EL (cell line): ENCODE data around the gene CD63.

Experiments used
- DNase-seq: peaks from one replicate; pipeline ENCODE4 v3.0.0-alpha.2; 2016

CD63 gene

DNA sequence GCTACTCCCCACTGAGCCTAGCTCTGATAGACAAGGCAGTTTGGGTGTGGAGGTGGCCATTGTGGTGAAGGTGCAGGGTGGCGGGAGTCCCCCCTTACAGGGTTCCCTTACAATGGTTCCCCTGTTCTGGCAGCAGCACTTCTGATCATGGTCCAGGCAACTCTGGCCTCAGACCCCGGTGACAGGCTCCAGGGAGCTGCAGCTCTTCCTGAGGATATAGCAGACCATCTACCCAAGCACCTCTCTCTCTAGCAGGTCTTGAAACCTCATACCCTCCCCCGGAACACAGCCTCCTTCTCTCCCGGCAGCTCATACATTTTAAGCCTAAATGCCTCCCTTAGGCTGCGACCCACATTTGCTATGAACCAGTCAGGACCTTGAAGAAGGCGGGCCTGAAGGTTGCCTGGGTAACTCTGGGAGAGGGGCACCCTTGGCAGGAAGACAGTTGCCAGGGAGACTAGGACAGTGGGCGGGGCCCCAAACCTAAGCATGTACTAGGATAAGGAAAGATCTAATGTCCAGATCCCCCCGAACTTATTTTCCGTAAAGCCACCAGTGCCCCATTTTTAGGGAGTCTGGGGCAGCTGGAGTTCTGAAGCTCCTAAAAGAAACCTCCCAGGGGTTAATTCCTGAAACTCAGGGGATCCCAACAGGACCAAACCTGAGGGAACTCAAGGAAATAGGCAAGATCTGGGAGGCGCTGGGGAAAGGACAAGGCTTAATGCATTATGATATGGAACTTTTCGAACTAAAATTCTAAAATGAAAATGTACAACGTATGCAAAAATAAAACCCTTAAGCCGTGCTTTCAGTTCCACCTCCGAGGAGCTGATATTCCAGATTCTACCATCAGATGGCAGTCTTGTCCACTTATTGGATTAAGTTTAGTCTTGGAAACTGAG lies 9.6 kb upstream of the CD63 start:
- peak; percentile 89 for DNase-seq

DNA sequence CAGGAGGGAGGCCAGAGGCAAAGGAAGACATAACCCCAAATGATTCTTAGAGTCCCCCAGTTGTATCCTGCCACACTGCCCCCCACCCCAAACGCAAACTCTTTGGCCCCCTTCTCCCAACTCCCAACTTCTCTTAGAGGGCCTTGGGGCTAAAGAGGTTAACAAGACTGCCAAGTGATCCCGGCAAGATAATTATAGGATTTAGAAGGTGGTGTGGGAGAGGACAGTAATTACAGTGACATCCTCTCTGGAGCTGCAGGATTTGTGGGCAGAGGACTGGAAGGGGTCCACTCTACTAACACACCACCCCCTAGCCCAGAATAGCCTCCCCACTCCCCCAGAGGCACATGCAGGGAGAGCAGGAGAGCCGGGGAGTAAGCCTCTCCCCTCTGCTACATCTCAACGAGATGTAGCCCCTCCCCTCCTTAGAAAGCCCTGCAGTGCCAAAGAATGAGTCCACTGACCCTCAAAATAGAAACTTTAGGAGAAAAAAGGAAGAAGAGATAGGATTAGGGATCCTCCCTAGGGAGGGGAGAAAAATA lies 8.8 kb upstream of the CD63 start:
- no peak for DNase-seq

DNA sequence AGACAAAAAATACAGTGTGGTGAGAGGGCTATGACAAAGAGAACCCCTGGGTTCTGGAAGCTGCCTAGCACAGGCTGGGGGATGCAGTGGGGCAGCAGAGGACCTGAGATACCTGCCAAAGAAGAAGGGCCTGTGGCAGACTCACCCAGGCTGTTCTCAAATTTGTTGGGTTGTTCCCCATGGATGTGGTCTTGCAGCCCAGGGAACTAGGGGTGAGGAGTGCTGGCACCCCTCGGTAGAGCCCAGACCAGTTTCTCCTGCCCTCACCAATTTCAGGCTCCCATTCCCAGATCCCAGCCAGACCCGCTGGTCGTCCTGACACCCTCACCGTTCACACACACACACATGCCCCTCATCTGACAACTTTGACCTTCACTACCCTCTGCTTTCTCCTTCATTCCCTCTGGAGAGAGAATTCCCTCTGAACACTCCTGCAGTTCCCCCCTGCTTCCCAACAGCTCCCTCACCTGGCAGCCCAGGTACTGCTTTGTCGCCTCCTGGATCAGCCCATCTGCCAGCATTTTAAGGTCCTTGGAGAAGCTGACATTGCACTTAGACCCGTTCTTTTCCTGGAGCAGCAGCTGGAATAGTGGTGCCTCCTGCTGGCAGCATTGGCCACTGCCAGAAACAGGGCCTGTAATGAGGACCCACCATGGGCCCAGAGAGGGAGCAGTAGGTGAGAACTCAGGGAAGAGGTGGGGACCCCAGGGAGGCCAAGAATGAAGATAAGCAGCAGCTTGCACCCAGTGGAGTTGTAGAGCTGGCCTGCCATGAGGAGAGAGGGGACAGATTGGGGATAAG lies 8.2 kb upstream of the CD63 start:
- peak; percentile 66 for DNase-seq

DNA sequence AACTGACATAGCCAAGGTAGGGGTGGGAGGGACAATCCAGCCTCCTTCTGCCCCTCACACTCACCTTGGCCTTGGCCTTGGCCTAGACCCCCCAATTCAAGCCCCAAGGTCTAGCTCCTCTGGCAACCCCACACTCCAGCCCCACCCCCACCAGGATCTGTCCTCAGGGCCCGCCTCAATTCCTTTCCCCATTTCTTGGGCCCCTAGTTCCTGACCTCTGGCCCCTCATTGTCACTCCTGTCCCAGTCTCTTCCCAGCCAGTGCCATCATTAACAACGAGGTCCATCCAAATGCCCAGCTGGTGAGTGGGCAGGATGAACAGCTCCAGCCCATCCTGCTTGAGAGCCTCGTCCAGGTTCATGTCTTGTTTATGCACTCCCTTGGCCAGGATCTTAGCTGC lies 7.3 kb upstream of the CD63 start:
- no peak for DNase-seq

DNA sequence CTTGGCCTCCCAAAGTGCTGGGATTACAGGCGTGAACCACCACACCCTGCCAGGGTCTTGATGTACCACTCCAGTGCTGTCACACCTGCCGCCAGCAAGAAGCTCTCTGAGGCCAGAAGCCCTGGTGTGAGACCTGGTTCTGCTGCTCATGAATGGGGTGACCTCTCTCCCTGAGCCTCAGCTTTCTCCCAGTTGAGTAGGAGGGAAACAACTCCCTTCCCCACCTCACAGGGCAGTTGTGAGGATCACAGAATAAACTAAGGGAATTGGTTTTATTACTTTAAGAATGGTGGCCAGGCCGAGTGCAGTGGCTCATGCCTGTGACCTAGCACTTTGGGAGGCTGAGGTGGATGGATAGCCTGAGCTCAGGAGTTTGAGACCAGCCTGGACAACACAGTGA lies 5.8 kb upstream of the CD63 start:
- no peak for DNase-seq

DNA sequence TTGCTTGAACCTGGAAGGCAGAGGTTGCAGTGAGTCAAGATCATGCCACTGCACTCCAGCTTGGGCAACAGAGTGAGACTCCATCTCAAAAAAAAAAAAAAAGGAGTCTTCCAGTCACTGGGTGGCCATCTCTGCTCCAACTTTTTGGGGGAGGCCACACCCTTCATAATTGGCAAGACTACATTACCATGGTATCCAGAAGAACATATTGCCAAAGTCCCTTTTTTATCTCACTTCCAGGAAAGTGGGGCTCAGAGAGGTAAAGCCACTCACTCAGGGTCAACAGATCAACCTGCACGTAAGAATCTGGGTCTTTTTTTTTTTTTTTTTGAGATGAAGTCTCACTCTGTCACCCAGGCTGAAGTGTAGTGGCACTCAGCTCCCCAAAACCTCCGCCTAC lies 5.0 kb upstream of the CD63 start:
- no peak for DNase-seq

DNA sequence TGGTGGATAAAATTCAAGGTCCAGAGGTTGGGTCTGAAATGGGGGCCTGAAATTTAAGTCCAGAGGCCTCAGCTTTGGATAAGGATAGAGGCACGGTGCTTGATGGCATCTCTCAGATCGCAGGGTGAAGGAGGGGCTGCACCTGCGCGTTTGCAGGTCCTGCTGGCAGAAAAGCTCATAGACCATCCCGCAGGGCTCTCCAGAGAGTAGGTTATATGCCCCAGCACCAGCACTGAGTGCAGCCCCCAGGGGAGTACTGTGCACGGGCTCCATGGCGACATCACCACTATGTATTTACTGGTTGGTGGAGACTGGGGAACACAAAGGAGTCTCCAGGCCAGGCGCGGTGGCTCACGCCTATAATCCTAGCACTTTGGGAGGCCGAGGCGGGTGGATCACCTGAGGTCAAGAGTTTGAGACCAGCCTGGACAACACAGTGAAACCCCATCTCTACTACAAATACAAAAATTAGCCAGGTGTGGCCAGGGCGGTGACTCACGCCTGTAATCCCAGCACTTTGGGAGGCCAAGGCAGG lies 4.3 kb upstream of the CD63 start:
- no peak for DNase-seq

DNA sequence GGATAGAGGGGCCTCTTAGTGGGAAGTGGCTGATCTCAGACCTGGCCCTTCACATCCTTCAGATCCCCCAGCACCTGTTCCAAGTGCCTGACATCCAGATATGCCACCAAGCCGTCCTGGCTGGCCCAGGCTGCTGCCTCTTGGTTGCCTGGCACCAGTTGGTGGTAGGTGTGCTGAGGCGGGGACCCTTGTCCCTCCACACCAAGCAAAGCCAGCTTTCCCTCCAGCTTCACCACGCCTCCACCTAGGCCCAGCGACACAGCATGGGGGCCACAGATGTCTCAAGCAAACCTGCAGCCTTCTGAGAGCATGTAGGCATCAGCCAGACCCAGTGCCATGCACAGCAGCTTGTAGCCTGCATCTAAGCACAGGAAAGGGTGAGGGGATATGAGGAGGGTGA lies 3.5 kb upstream of the CD63 start:
- no peak for DNase-seq

DNA sequence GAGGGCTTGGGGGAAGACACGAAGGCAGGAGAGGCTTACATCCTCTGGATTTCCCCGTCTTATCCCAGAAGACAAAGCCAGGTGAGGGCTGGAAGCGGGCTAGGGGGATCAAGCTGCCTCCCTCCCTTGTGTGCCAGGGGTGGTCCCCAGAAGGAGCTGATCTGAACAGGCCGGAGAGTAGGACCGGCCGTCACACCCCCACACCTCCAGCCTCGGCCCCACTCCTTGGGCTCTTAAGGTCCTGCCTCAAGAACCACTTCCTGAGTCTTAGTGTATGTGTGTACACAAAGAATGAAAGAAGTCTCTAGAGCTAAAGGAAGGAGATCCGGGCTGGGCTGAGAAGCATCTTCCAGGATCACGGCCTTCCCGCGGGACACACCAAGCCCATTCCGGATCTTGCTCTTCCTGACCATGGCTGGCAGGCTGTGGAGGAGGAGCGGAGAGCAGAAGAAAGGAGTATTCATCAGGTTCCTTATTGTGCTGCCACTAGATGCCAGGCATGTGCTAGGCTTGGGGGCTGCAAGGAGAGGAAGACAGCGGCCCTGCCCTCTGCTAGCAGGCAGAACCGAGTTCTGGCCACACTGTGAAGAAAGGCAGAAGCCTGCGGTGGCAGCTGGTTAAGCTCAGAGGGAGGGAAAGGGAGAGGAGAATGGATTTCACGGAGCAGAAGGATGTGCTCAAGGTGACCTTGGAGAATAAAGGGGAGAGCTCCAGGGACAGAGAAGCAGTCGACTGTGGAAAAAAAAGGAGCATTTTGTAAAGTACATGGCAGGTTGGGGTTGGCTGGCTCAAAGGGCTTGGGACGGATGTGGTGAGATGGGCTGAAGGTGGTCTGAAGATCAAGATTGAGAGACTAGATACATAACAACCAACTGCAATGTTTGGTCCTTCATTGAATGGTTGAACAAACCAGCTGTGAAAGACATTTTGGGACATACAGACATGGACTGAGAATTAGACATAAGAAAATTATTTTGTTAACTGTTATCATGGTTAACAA lies 1.3 kb upstream of the CD63 start:
- DNase-seq, result peak; percentile 70

DNA sequence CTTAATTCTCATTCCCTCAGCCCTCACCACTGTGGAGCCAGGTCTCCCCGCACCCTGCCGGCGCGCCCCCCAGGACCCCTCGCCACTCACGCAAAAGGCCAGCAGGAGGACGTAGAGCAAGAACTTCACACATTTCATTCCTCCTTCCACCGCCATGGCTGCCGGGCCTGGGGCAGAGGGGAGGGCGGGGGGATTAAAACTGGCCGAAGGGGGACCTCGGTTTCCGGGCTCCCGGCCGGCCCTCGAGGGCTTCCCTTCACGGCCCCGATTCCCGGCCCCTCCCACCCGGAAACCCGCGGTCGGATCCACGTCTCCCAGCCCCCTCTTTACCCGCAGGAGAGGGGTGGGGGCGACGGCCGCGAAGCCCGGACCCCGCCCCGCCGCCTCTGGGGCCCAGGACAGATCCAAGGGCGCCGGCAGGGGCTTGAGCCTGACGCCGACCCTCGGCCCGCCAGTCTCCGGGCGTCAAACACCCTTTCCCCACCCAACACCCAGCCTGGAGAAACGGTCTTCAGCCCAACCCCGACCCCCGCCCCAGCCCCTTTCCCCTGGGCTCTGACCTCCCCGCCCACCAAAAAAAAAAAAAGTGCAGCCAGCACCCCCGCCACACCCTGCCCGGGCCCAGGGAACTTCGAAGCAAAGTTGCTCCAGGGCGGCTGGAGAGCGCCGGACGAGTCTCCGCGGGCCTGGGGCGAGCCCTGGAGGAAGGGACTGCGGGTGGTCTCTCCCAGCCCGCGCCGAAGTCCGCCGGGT lies 447 bp downstream of the CD63 start:
- peak; percentile 75 for DNase-seq

DNA sequence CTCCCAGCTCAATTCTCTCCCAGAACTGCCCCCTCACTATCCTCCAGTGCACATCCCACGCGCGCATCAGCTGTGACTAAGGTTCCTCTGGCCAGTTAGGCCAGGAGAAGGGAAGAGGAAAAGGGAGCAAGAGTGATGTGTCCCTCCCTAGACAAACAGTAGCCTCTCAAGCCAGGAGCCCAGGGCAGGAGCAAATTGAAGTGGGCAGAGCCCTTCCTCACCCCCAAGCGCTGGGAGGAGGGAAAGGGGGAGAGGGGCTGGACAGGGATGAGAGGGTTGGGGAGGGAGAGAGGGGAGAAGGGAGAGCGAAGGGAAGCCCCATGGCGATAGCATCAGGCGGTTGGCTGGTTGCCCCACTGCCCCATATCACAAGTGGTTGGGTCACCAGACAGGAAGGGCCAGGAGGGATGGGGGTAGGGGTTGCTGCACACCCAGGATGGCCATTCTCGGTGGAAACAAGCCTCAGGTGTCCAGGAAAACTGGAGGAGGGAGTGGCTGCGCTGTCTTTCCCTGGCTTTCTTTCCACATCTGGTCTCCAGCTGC lies 1.1 kb downstream of the CD63 start:
- DNase-seq, result peak; percentile 72

DNA sequence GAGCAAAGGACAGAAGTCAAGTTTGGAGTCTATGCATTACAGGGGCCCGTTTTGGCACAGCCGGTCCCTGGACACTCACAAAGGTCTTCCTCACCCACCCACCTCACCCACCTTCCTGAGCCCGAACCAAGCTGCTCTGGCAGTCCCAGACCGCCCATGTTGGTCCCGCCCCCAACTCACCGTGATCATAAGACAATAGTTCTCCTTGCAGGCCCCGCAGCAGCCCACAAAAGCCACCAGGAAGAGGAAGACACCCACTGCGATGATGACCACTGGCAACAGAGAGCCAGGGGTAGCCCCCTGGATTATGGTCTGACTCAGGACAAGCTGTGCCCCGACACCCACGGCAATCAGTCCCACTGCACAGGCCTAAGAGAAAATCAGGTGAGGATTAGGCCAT lies 1.8 kb downstream of the CD63 start:
- DNase-seq, result no peak

DNA sequence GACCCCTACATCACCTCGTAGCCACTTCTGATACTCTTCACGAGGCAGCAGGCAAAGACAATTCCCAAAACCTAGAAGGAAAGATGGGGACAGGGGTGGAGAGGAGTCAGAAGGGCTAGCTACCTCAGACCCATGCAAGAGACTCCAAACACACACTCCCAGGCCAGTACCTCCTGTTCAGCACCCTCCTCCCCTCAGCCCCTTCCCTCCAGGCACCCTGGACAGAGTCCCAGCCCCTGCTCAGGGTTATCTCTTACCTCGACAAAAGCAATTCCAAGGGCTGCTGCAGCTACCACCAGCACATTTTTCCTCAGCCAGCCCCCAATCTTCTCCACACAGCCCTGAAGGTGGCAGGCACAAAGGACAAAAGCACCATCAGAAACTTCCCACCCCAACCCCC lies 3.3 kb downstream of the CD63 start:
- no peak for DNase-seq

DNA sequence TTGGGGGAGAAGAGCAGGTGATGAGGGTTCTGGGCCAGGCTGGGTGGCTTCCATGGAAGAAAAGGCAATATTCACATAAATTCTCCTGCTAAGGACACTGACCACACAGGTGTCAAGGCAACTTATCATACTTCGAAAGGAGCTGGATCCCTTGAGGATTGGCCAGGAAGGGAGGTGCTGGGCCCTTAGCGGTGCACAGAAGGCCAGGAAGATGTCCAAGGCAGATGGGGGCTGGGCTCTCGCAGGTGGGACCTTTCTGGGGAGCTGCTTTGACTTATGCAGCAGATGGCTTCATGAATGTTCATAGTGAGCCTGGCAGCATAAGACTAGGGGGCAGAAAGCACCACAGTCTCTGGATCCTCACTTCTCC lies 3.9 kb downstream of the CD63 start:
- DNase-seq, result no peak

DNA sequence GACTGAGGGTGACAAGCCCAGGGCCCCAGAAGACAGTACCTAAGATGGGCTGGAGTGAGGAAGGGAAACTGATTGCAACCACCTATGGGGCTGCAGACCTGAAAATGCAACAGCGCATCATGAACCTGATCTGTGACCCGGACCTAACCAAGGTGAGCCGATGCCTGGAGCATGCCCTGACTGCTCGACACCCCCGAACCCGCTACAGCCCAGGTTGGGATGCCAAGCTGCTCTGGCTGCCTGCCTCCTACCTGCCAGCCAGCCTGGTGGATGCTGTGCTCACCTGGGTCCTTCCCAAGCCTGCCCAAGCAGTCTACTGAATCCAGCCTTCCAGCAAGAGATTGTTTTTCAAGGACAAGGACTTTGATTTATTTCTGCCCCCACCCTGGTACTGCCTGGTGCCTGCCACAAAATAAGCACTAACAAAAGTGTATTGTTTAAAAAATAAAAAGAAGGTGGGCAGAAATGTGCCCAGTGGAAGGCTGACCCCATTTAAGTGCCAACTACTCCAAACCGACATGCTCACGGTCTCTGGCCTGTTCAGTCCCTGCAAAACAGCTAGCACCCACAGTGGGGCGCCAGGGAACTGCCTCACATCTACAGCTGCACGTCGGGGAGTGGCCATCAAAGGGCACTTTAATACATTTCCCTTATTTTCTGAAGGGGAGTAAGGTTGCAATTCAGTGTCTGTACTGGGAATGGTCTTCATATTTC lies 4.4 kb downstream of the CD63 start:
- peak; percentile 69 for DNase-seq

DNA sequence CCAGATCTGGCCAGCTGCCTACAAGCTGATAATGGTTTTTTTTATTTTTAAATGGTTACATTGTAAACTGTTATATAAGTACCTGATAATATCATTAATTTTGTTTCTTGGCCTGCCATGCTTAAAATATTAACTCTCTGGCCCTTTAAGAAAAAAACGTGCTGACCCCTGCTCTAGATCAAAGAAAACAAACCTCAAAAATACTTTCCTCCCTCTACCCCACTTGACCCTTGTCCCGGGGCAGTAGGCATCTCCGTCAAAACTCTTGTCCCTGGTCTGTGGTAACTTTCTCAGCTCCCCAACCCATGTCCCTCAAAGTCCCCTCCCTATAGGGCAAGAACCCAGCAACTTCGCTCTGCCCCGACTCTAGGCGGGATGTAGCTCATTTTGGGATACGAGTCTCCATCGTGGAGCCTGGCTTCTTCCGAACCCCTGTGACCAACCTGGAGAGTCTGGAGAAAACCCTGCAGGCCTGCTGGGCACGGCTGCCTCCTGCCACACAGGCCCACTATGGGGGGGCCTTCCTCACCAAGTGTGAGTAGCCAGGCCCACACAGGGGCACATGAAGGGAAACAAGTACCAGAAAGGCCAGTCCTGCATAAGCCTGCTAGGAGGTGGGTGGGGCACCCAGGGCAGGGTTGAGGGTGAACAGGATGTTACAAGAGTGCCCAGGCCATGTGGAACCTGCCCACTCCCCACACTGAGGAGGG lies 5.1 kb downstream of the CD63 start:
- no peak for DNase-seq

DNA sequence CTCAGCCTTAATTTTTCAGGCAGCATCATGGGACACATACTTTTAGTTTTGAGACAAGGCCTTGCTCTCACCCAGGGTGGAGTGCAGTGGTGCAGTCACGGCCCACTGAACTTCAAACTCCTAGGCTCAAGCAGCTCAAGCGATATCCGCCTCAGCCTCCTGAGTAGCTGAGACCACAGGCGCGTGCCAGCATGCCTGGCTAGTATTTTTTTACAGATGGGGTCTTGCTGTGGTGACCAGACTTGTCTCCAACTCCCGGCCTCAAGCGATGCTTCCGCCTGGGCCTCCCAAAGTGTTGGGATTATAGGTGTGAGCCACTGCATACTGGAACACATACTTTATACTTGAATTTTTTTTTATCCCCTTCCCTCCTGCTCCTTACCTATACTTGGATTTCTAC lies 5.9 kb downstream of the CD63 start:
- no peak for DNase-seq

DNA sequence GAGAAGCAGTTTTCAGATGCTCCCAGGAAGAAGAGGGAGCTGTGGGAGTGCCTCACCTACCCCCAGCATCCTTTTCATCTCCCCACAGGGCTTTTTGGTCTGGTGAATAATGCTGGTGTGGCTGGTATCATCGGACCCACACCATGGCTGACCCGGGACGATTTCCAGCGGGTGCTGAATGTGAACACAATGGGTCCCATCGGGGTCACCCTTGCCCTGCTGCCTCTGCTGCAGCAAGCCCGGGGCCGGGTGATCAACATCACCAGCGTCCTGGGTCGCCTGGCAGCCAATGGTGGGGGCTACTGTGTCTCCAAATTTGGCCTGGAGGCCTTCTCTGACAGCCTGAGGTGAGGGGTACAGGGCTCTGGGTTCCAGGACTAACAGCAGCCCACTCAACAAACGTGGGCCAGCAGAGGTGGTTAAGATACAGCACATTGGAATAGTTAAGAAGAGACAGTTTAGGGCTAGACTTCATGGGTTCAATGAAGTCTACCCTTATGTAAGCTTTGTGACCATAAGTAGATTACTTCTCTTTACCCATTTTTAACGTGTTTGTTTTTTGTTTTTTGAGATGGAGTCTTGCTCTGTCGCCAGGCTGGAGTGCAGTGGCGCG lies 7.1 kb downstream of the CD63 start:
- DNase-seq, result no peak

DNA sequence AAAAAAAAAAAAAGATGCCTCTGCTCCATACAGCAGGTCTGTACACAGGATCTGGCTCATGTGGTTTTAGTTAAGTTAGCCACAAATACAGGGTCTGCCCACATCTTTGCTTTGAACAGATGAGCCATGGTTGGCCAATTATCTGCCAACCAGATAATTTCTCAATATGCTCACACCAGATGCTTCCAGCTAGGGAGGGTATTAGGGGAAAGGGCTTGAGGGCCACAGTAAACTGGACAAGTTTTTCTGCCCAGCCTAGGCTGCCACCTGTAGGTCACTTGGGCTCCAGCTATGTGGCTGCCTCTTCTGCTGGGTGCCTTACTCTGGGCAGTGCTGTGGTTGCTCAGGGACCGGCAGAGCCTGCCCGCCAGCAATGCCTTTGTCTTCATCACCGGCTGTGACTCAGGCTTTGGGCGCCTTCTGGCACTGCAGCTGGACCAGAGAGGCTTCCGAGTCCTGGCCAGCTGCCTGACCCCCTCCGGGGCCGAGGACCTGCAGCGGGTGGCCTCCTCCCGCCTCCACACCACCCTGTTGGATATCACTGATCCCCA lies 7.8 kb downstream of the CD63 start:
- peak; percentile 98 for DNase-seq
